Activated naive CD8-positive, alpha-beta T cell treated with anti-CD3 and anti-CD28 coated beads, Interleukin-2, amount 50 U/mL, for 16 hours (primary cell): ENCODE data around the gene SLC2A9.

Source experiments
- DNase-seq: peaks from one replicate; pipeline ENCODE4 v3.0.0-alpha.2; 2020; ENCODE audit warnings: low read depth, low spot score

The SLC2A9 gene

DNA sequence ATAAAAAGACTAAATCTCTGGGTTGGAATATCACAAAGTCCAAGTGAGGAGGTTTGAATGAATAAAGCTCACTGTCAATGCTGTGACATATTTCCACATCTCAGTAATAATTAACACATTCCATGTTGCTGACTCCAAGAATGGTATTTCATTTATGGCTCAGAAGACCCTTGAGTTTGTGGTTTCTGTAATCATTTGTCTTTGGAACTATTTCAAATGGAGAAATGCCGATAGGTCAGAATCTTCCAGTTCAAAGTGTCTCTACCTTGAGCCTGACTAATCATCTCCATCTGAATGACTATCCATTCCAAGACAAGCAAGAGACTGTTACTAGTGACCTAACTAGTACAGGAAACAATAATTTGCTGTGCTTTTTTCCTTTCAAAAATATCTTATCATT lies 24.2 kb upstream of the SLC2A9 start:
- DNase-seq = no peak

DNA sequence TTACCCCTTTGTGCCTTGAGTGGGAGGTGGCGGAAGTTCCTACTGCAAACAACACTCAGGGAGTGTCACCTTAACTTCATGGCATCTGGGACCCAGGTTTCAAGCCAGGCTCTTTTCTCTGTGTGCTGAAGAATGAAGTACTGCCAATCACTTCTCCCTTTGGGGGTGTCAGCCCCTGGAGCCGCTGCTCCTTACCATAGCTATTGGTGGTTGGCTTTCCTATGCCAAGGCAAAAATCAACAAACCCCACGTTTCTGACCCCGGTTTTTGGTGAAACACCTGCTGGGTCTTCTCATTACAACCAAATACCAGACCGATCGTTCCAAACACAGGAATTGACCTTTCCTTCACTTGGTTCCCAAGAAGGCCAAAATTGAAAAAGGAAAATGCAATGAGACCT lies 19.7 kb upstream of the SLC2A9 start:
- DNase-seq = no peak

DNA sequence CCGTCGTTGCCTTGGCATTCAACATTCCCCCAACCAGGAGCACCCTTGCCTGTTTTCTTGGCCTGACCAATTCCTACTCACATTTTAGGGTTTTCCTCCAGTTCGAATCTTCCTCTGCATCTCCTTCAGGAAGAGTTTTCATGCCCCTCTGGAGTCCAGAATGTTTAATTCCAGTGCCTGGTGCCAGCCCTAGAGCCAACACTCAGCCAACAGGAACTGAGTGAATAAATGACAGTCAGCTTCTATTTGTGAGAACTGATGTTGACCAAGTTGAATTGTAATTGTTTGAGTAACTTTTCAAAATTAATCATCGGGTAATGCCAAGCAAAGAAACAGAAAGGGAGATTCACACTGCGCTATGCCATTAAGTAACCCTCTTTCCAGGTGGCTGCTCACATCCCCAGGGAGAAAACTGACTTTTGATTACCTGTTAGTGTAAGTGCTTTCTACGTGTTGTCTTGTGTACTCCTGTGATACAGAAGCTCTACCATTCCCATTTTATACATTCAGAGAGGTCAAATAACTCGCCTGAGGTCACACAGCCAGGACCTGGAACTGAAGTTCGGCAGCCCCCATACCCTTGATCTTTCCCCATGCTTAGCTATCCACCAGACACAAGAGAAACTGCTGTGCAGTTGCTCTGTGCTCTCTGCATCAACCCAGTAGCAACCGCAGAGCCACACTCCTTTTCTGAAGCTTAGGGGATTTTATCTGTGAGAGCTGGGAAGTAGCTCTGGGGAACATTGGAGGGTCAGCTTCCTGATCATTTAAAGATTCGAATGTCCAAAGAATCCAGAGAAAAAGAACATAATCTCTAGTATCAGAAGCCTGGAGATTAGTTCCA lies 19.0 kb upstream of the SLC2A9 start:
- no peak for DNase-seq

DNA sequence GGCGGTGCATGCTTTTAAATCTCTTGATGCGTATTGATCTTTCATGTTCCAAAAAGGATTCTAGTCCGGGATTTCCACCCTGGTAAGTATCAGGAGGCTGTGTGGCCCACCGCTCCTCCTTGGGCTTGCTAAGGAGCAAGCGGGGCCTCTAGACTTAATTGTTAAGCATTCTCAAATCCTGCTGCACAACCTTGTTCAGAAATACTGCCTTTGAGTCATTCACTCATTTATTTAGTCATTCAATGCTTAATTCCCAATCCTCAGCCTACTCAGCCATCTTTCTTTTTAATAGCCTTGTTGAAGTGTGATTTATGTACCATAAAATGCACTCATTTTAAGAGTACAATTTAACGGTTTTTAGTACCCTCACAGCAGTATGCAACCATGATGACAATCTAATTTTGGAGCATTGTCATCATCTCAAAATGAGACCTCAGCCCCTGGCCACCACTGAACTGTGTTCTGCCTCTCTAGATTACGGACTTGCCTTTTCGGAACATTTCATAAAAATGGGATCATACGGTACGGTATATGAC lies 15.6 kb upstream of the SLC2A9 start:
- no peak for DNase-seq

DNA sequence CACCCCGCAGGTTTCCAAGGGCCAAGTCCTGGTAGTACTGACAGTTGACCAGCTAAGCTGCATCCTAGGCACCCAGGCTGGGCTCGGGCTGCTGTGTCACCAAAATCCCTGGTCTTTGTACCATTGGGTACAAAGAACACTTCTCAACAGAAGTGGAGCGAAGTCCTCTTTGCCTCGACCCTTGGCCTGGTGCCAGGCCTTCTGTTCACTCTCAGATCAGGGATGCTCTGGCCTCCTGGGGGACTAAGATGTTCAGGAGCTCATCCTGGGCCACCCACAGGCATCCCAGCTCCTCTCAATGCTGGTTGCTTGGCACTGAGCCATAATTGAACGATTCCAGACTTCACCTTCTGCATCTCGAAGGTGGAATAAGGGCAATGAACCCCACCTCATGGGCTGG lies 13.8 kb upstream of the SLC2A9 start:
- DNase-seq = no peak

GRCh38 chr4:10034612-10035104 lies 13.4 kb upstream of the SLC2A9 start:
- no peak for DNase-seq

DNA sequence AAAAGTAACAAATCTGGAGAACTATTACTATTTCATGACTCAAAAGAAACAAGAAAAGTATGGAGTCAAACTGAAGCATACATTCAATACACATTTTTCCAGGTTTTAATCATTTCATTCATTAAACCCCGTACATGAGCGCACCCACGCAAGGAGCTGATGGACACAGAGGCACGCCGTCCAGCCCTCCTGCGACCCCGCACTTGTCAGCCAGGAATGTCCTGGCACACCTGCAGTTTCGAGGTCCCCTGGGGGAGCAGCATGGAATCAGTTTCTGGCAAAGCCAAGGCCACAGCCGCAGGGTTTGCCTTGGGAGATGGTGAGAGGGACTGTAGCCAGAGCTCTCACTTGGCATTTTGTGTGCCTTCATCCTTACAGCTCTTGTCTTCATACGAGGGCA lies 12.8 kb upstream of the SLC2A9 start:
- DNase-seq = no peak

- DNase-seq = no peak
Observed at GRCh38 chr4:10033191-10033881, 12.0 kb upstream of the SLC2A9 start.

GRCh38 chr4:10032625-10033024 lies 11.3 kb upstream of the SLC2A9 start:
- DNase-seq = no peak

DNA sequence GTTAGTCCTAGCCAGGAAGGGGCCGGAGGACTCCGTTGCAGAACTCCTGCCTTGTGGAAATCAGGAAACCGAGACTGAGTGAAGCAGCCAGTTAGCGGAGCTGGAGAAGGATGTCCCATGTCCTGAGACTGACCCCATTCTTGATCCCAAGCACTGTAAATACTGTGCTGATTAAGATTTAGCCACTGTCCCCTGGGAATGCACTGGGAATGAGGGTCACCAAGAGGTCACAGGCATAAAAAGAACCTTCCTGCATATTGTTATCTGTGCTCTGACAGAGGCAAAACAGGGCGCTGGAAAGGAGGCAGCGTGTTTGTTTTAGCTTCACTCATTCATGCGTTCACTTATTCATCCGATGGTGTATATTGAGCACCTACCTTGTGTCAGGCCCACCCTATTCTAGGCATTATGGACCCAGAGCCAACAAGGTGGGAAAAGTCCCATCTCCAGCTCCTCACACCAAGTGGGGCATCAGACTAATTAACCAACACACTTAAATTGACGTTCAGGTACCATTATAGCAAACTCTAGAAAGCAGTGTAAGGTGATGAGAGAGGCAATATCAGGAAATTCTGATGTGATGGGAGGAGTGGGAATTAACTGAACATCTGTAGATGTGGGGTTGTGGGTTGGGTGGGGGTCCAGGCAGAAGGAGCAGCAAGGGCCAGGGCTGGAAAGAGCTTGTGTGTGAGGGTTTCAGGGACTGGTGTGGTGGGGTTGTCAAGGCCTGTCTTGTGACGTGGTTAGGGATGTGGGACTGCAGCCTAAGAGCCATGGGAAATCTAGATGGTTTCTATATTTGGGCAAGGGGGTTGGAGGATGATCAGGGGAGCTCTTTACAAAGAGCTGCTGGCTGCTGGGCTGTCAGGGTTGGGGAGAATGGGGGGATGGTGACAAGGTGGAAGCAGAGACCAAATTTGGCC lies 10.6 kb upstream of the SLC2A9 start:
- DNase-seq = no peak

- no peak for DNase-seq
Observed at GRCh38 chr4:10030972-10031667, 9.8 kb upstream of the SLC2A9 start.

- DNase-seq = no peak
Observed at GRCh38 chr4:10029403-10029802, 8.1 kb upstream of the SLC2A9 start.

GRCh38 chr4:10028910-10029309 lies 7.6 kb upstream of the SLC2A9 start:
- no peak for DNase-seq

- no peak for DNase-seq
Observed at GRCh38 chr4:10026485-10026884, 5.2 kb upstream of the SLC2A9 start.

DNA sequence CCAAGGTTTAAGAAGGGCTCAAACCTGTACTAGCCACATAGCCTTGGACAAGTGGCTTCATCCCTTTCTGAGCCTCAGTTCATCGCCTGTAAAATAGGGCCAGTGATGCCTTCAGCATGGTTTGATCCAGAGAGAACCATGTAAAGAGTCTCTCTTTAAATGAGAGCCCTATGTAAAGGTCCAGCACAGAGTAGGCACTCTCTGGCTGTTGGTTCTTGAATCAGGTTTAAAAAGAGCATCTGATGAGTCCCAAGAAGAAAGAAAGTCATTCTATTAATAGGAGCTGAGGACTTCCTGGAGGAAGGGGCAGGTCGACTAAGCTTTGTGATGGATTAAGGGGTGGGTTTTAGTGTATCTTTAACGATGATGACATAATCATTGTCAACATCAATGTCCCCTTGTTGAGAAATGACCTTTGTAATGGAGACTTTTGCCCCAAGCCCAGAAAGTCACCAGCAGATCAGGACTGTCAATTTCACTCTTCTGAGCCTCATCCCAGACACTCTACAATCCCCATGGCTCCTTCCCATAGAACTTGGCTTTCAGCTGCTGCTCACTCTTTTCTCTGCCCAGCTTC lies 4.0 kb upstream of the SLC2A9 start:
- DNase-seq = no peak

GRCh38 chr4:10024303-10024702 lies 3.0 kb upstream of the SLC2A9 start:
- no peak for DNase-seq

- no peak for DNase-seq
Observed at GRCh38 chr4:10023806-10024205, 2.5 kb upstream of the SLC2A9 start.

DNA sequence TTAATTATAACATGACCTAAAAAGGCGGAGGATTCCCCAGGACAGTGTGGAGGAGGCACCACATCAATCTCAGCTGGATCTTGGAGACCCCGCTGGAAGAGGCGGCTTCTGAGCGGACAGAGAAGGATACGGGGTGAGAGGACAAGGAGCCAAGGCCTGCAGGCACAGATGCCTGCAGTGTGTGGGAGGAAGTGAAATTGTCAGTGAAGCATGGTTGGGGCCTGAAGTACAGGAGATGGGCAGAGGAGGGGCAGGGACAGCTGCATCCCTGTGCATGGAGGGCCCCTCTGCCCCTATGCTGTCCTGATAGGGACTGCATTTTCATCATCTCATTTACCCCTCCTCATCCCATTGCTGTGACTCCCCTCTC lies 1.7 kb upstream of the SLC2A9 start:
- no peak for DNase-seq

- no peak for DNase-seq
Observed at GRCh38 chr4:10022346-10023049, 1.2 kb upstream of the SLC2A9 start.

DNA sequence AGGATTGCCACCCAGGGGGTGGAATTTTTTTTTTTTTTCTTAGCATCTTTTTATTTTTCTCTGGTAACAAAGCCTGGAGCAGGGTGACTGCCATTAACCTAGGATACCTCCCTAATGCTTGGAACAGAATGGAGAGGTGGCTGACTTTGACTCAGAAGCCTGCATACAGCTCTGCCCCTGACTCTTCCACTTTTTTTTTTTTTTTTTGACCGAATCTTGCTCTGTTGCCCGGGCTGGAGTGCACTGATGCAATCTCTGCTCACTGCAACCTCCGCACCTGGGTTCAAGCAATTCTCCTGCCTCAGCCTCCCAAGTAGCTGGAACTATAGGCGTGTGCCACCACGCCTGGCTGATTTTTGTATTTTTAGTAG lies 341 bp upstream of the SLC2A9 start:
- DNase-seq = no peak
